Astrocyte of the cerebellum (primary cell): ENCODE measurements around the gene JUN.

ENCODE experiments used
- DNase-seq: peaks from one replicate; pipeline ENCODE4 v3.0.0-alpha.2; 2011; ENCODE audit warnings: low read depth
- H3K4me3 ChIP-seq: 2 replicates; pipeline ENCODE4 v1.5.1; 2011; ENCODE audit warnings: mild to moderate bottlenecking, low read depth, low read length, moderate library complexity
- CTCF ChIP-seq: IDR thresholded peaks from 2 replicates; pipeline ENCODE4 v1.5.1; 2012; ENCODE audit warnings: low read length, low read depth, moderate library complexity, mild to moderate bottlenecking; ENCODE audit errors: missing control alignments
- in situ Hi-C: cut with HindIII; loops from 2 replicates; pipeline ENCODE4 v1.10.0; 2017; ENCODE audit warnings: low sequenced_read_pairs

Gene JUN

DNA sequence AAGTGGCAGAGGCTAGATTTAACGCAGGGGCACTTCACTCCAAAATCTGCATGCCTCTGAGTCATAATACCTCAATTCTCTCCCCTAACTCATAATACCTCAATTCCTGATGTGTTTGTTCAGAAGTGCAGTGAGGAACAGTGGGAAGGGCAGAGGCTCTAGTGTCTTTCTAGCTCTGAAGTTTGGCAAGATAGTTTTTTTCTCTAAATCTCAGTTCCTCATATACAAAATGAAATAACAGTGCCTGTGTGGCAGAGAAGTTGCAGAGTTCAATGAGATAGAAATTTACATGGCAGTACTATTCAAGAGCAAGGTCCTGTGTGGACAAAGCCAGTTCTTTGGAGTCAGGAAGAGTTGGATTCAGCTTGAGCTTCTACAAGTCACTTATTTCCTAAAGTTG, 9.8 kb downstream of the JUN start:
- no peak overlapping the region for H3K4me3 ChIP-seq
- in situ Hi-C loops: no loop called here
- no peak for DNase-seq
- TF ChIP-seq CTCF: no peak

GRCh38 chr1:58773406-58773840, 10.4 kb downstream of the JUN start:
- in situ Hi-C loops: no loop called here
- TF ChIP-seq CTCF: no peak
- no peak for DNase-seq

DNA sequence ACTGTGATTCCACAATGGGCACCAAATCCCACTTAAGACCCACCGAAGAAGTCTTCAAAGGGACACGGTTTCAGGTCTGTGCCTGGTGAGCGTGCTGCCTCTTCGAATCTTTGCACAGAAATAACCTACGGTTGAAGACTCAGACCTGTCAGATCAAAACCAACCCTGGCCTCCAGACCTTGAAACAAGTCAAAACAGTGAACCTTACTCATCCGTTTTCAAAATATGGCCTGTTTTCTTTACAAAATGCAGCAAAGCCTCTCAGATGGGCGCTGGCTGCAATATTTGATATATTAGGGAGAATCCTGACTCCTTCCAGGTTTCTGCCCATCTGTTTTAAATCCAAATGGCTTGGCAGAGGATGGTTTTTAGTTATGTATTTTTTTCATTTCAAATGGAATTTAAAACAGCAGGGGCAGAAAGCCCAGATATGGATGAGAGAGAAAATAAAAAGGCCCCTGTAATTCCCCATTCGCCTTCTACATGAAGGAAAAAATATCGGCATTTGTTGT, 14.0 kb downstream of the JUN start:
- in situ Hi-C loops: no loop called here
- TF ChIP-seq CTCF: no peak
- H3K4me3 ChIP-seq: no peak overlapping the region
- DNase-seq: no peak

More at GRCh38 chr1:58773406-58773840, 10.4 kb downstream of the JUN start:
- no peak overlapping the region for H3K4me3 ChIP-seq

GRCh38 chr1:58768971-58769808, 14.7 kb downstream of the JUN start:
- in situ Hi-C loops: no loop called here
- peak; percentile 82 for TF ChIP-seq CTCF
- DNase-seq: no peak
- no peak overlapping the region for H3K4me3 ChIP-seq

DNA sequence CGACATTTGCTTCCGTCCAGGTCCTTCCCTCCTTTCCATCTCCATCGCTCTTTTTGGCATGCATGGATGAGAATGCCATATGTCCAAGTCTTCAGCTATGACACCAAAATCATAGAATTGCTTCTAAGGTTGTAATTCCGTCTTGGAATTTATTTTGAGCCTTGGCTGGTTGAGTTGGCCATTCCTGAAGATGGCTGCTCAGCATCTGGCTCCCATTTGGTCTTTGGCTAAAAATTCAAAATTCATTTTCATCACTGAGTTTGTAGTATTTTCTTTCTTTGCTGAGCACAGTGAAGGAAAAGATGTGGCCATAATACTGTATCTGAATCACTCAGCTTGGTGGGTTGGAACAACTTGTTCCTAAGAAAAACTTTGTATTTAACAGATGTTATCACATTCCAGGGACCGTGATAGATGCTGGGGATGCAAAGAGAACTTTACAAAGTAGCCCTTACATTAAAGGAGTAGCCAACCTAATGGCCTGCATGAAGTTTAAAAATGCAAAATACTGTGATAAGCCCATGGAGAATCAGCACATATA, 15.6 kb downstream of the JUN start:
- in situ Hi-C loops: no loop called here
- no peak for DNase-seq
- no peak overlapping the region for H3K4me3 ChIP-seq
- TF ChIP-seq CTCF: no peak

DNA sequence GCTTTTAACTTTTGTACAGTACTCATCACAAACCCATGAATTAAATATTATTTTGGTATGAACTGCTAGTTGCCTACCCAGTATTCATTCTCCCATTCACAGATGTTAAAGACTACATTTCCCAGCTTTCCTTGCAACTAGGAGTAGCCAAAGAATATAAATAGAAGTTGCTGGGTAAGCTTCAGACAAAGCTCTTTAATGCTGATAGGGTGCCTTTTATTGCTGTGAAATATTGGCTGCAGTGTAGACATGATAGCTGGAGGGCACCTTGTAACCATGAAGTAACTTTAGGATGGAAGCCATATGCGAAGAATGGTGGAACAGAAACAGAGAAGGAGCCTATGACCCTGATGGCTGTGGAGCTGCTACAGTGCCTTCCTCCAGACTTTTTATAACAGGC, 16.7 kb downstream of the JUN start:
- no peak overlapping the region for H3K4me3 ChIP-seq
- no peak for TF ChIP-seq CTCF
- no peak for DNase-seq

More for the DNA sequence above, 16.7 kb downstream of the JUN start:
- in situ Hi-C loops: no loop called here
